ENCODE measurements around the gene NIP7.

NIP7 gene

GRCh38 chr16:69319381-69319780, 20.2 kb upstream of the NIP7 start:
- no peak for DNase-seq

DNA sequence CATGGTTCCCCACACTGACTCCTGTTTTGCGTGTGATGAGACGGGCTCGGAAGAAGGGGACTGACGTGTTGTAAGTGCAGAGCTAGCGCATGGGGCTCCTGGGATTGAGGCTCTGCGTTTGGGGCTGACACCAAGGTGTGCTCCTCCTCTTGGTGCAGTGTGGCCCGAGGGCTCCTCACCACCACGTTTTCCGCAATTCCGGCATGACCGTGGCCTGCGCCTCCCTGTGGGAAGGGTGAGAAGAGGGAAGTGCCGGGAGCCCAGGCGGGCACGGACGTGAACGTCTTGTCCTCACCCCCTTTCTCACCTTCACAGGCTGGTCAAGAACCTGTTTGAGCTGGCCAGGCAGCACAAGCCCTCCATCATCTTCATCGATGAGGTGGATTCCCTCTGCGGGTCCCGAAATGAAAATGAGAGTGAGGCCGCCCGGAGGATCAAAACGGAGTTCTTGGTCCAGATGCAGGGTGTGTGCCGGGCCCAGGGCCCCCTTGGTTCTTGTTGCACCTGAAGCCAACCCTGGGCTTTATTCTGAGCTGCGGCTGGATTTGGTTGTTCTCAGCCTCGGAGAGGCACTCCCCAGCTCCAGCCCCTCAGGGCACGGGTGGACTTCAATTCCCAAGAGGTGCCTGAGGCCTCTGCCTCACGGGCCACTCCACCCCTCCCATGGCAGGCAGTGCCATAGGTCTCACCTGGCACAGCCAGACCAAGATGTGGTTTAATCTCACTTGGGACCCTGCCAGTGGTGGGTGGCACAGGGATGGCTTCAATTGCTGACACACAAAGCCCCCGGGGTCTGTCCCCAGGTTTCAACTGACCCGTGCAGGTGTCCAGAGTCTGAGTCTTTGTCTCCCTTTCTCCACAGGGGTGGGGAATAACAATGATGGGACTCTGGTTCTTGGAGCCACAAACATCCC, 19.5 kb upstream of the NIP7 start:
- DNase-seq, result no peak

DNA sequence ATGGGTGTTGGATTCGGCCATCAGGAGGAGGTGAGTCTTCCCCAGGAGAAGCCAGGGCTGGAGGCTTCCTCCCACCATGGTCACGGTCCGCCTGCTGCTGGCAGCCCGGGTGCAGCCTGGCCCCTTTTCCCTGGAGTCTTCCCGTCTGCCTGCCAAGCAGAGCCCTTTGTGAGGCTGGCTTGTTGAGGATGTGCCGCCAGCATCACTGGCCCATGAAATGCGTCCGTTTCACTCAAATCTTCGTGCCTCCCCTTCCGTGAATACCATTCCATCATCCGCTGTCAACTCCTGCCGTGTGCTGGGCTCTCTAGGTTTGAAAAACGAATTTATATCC, 18.9 kb upstream of the NIP7 start:
- no peak for DNase-seq

DNA sequence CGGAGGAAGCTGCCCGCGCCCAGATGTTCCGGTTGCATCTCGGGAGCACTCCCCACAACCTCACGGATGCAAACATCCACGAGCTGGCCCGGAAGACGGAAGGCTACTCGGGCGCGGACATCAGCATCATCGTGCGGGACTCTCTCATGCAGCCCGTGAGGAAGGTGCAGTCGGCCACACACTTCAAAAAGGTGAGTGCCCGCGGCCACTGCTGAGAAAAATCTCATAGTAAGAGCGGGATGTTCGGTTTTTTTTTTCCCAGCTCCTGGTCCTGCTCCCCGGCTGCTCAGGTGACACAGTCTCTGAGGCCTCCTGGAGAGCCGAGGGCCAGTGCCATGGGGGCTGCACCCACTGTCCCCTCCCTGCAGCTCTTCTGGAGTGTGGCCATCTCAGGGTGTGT, 18.5 kb upstream of the NIP7 start:
- no peak for DNase-seq

- DNase-seq, result no peak
Measured at GRCh38 chr16:69322343-69322742, 17.2 kb upstream of the NIP7 start.

- no peak for DNase-seq
Measured at GRCh38 chr16:69323415-69323814, 16.2 kb upstream of the NIP7 start.

DNA sequence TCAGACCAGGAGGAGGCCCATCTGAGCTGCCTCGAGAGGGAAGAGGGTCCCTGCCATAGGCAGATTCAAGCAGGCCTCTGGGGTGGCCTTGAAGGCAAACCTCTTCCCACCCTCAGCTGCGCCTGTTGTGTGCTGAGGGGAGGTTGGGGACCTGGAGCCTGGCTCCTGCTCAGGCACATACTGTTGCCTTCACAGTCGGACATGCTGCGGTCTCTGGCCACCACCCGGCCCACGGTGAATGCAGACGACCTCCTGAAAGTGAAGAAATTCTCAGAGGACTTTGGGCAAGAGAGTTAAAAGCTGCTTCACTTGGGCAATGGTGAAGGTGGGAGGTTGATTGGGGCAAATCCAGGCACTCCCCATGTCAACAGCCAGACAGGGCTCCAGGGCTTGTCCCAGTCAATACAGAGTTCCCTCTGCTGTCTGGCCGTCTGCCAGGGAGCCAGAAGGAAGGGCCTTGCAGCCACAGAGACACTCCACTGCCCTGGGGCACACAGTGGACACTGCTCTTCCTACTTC, 15.5 kb upstream of the NIP7 start:
- DNase-seq, result no peak

DNA sequence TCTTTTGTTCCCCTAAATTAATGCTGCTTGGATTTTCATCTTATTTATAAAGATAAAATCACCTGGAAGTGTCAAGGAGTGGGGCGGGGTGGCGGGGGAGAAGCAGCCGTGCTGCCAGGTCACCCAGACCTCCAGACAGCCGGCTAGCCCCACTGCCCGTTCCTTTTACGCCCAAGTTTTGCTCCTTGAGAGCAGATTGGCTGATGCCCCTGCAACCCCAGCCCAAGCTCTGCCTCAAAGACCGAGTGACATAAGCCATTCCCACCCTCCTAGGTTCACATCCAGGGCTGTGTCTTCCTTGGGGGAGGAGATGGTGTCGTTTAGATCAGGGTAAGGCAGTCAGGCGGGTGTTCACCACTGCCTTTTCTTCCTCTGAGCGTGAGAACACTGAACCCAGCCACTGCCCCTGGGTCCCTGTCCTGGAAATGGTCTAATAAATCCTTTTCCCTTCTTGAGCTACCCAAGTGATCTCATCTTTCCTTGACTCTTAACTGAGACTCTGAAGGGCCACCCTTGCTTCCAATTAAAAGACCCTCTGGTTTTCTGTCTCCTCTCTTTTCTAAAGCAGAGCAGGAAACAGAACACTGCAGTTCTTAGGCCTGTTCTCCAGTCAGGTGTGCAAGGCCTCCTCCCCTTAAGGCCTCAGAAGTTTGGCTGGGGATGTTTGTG, 14.9 kb upstream of the NIP7 start:
- DNase-seq, result no peak

DNA sequence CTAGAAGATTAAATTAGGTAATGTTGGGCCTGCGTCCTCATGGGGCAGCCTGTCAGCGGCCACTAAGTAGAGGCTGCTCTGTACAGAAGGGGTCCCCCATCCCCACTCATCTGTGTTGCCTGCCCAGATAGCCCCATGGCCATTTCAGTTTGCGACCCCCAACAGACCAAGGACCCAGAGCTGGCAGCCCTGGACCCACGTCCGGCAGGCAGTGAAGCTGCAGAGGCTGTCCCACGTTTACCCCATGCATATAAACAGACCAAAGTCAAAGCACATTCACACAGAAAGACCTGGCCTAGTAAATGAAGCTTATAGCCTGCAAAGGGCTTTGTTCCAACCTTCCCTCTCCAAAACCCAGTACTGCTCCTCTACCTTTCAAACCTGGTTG, 13.8 kb upstream of the NIP7 start:
- DNase-seq, result no peak

- DNase-seq, result no peak
Measured at GRCh38 chr16:69326172-69326873, 13.2 kb upstream of the NIP7 start.

DNA sequence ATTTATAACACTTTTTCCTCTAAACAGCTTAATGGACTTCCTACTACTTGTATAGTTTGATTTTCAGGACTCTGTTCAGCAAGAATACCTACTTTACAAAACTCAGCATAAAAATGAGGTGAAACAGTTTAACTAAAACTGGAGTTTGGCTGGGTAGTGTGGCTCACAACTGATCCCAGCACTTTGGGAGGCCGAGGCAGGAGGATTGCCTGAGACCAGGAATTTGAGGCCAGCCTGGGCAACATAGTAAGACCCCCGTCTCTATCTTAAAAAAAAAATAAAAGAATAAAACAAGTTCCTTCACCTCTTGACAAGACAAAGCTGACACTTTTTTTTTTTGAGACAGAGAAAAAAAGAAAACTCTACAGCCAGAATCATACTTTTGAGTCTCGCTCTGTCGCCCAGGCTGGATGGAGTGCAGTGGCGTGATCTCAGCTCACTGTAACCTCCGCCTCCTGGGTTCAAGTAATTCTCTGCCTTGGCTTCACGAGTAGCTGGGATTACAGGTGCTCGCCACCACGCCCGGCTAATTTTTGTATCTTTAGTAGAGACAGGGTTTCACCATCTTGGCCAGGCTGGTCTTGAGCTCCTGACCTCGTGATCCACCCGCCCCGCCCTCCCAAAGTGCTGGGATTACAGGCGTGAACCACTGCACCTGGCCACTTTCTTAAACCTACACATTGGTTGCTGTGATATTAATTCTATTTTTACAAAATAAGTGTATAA, 11.8 kb upstream of the NIP7 start:
- no peak for DNase-seq

DNA sequence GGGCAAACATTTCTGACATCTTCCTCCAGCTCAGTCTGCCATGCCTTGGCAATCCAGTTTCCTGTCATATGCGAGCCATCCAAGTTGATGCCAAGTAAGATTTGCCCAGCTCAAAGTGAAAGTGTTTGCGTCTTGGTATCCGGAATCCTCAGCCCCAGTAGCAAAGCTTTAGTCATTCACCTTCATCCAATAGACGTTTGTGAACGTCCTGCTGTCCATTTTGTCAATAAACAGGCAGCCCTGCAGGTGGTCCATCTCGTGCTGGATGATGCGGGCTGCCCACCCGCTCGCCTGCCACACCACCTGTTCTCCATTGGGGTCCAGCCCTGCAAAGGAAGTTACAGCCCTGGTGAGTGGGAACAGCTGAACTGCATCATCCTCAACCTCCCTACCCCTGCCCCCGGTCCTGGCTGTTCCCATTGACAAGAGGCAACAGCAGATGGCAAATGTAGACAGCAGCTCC, 10.7 kb upstream of the NIP7 start:
- no peak for DNase-seq

- peak in 1 of 4 experiments; percentile 55 for DNase-seq
Measured at GRCh38 chr16:69329369-69330285, 9.9 kb upstream of the NIP7 start.

- peak; percentile 34 to 73 (median 62) for DNase-seq
Measured at GRCh38 chr16:69330286-69331109, 9.1 kb upstream of the NIP7 start, which contains the start of gene PDF. Gene PDF (minus strand): TSS chr16:69330588. CDS start chr16:69330570, 18 bp downstream.

DNA sequence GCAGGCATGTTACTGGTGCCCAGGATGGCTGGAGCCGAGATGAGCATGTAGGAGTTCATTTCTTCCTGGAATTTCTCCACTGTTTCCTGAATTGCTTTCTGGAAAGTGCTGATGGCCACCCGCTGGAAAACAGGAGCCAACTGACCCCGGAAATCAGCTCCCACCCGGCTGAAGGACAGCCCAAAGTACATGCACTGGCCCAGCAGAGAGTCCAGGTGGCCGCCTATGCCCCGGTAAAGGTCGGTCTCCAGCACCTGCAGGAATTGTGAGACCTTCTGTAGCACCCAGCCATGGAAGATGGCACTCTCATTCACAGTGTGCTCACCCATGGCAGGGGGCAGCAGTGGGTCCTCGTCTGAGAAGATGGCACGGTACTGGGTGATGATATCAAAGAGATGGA, 4.9 kb upstream of the NIP7 start:
- DNase-seq, result no peak

GRCh38 chr16:69338557-69339288, 849 bp upstream of the NIP7 start:
- DNase-seq, result no peak

- no peak for DNase-seq
Measured at GRCh38 chr16:69340095-69340644, 598 bp downstream of the NIP7 start.

DNA sequence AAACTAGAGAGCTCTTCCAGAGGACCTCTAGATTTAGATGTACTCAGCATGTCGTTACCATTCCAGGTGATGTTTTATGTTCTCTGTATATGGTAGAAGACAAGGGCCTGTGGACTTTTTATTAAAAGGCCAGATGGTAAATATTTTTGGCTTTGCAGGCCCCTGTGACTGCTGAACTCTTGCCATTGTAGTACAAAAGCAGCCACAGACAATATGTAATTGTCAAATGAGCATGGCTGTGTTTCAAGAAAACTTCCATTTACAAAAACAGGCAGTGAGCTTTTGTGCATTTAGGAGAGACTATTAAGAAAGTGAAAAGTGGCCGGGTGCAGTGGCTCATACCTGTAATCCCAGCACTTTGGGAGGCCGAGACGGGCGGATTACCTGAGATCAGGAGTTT, 4.6 kb downstream of the NIP7 start:
- no peak for DNase-seq

GRCh38 chr16:69345923-69346322, 6.4 kb downstream of the NIP7 start:
- DNase-seq, result no peak

DNA sequence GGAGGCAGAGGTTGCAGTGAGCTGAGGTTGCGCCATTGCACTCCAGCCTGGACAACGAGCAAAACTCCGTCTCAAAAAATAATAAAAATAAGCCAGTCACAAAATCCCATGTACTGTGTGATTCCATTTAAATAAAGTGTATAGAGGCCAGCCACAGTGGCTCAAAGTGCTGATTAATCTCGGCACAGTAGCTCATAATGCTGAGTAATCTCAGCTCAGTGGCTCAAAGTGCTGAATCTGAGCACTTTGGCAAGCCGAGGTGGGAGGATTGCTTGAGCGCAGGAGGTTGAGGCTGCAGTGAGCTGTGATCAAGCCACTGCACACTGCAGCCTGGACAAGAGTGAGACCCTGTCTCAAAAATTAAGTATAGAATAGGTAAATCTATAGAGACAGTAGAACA, 7.1 kb downstream of the NIP7 start:
- no peak for DNase-seq

All from activated naive CD4-positive, alpha-beta T cell (primary cell).